Measurements from ENCODE around the gene RPUSD1.

RPUSD1 gene

DNA sequence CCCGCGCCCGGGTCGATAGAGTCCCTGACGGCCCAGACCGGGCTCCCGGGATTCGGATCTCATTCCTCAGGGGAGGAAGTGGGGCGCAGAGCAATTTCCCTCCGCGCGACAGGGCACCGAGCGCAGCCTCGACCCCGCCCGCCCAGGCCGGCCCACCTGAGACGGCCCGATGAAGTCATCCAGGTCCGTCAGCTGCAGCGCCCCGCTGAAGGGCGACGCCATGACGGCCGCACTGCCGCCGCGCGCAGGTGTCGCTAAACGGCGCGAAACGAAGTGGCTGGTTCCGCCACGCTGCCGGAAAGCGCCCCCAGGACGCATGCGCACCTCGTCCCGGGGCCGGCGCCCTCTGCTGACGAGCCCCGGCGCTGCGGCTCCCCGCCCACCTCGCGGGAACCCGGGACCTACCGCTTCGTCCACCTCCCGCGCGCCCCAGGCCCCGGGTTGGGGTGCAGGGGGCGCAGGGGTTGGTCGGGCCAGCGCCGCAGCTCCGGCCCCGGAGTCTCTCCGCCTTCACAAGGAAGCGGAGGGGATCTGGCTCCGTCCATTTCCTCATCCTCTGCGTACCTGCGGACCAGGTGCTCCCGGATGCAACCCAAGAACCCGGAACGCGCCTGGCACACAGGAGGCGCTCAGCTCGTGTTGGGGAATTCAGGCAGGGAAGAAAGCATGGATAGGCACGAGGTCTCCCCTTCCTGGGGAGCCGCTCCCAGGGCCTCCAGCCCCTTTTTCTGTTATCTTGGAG is 47.2 kb downstream of the RPUSD1 start, which contains the start of gene CIAO3:
Gene CIAO3, minus strand, starts transcription at position 234 of the 742 bp plus-strand sequence. Its CDS starts 12 bp downstream, at position 222.
- DNase-seq (ENCODE audit: low read depth in 2 of 2), result peak; percentile 90 to 93
- H3K4me3 ChIP-seq (replicated peaks in 1 of 2; ENCODE audit: low read depth in 2 of 2, low read length in 2 of 2), result peak within 1 kb of the TSS; percentile 86 to 87
- TF ChIP-seq, protein P1, sequence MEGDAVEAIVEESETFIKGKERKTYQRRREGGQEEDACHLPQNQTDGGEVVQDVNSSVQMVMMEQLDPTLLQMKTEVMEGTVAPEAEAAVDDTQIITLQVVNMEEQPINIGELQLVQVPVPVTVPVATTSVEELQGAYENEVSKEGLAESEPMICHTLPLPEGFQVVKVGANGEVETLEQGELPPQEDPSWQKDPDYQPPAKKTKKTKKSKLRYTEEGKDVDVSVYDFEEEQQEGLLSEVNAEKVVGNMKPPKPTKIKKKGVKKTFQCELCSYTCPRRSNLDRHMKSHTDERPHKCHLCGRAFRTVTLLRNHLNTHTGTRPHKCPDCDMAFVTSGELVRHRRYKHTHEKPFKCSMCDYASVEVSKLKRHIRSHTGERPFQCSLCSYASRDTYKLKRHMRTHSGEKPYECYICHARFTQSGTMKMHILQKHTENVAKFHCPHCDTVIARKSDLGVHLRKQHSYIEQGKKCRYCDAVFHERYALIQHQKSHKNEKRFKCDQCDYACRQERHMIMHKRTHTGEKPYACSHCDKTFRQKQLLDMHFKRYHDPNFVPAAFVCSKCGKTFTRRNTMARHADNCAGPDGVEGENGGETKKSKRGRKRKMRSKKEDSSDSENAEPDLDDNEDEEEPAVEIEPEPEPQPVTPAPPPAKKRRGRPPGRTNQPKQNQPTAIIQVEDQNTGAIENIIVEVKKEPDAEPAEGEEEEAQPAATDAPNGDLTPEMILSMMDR (IDR thresholded peaks at IDR 0.05; ENCODE audit: low read depth, low read length), result peak; percentile 26

DNA sequence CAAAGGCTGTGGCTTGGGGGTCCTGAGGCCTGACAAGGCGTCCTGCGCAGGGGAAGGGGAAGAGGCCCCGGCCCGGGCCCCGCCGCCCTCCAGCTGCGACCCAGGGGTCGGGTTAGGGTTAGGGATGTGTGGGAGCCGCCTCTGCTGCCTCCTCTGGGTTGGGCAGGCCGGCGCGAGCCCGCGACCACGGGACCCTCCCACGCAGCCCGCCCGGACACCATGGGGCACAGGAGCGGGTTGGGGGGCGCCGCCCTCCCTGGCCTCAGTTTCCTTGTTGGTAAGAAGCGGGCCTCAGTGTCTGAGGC is 47.8 kb downstream of the RPUSD1 start:
- no peak for DNase-seq (ENCODE audit: low read depth in 2 of 2)
- TF ChIP-seq, protein P1 (IDR thresholded peaks at IDR 0.05; ENCODE audit: low read depth, low read length), result no peak
- peak overlapping the region; percentile 86 to 87 for H3K4me3 ChIP-seq (replicated peaks in 1 of 2; ENCODE audit: low read depth in 2 of 2, low read length in 2 of 2)

DNA sequence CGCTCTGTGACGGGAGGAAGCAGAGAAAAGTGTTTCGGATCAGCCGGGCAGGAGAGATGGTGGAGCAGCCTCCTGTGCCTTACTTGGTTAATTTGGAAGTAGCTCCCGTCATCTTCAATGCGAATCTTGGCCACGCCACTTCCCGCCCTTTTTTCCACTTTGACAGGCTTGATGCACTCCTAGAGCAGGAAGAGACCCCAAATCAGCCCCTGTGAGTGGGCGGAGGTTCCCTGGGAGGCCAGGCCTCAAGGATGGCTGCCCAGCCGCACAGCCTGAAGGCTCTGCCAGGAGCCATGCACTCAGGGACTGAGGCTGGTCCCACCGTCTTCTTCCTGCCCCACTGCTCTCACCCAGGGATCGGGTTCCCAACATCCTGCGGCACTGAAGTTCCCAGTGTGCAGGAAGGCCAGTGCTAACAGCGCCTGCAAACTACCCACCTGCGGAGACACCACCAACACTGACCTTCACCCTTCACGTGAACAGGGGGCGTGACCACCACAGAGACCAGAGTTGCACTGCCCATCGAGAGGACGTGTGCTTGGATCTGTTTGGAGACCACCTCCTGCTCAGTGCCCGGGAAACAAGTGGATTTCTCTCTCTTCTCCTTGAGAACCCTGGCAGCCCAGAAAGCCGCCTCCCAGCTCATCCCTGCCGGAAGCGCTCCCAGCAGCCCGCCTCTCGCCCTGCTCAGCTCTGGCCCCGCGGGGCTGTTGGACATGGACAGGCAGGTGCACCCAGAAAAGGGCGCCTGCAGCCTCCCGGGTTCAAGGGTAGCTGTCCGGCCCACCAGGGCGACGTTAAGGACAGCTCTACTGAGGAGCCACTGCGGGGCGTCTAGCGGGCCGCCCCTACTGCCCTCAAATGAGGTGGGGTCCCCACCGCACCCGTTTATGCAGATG is 48.4 kb downstream of the RPUSD1 start:
- no peak for DNase-seq (ENCODE audit: low read depth in 2 of 2)
- TF ChIP-seq, protein P1 (IDR thresholded peaks at IDR 0.05; ENCODE audit: low read depth, low read length), result no peak
- H3K4me3 ChIP-seq (replicated peaks in 1 of 2; ENCODE audit: low read depth in 2 of 2, low read length in 2 of 2), result peak overlapping the region; percentile 86 to 87

DNA sequence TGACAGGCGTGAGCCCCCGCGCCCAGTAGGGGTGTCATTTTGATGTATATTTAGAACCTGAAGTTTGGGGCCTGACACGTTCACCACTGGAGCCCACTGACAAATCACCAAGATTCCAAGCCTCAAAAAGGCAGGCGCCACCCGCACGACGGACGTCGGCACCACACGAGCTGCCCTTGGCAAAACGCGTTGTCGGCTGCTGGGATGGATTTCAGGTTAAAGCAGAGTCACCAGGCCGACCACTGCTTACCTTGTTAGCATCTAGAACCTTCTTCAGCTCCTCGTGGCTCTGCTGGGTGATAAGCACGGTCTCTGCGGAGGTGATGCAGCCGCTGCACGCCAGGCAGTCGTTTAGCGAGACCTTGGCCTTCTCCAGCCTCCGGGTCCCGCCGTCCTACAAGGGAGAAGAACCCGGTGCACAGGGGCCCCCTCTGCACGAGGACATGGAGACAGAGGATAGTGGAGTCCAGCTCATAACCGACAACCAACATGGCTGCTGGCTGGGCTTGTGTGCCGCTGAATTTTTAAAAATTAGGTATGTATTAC is 51.2 kb downstream of the RPUSD1 start:
- H3K4me3 ChIP-seq (replicated peaks in 1 of 2; ENCODE audit: low read depth in 2 of 2, low read length in 2 of 2), result no peak overlapping the region
- no peak for DNase-seq (ENCODE audit: low read depth in 2 of 2)
- TF ChIP-seq, protein P1 (IDR thresholded peaks at IDR 0.05; ENCODE audit: low read depth, low read length), result no peak

DNA sequence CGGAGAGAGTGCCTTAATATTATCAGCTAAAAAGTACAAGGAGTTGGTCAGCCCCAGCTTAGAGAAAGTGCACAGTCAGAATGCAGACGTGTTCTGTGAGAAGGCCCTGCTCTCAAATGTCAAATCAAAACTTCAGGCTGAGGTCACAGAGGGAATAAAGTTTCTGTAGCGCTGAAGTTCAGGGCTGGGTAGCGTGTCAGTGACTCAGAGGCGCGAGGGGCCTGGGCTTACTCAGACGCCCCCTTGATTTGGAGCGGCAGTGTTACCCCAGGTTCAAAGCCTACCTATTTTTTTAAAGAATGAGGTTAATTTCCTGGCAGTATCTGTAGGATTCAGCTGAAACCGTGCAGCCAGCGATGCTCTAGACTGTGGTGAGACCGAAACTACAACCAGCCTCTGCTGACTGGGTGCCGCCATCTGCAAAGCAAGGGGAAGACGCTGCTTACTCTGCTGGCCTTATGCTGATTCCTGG is 52.2 kb downstream of the RPUSD1 start:
- H3K4me3 ChIP-seq (replicated peaks in 1 of 2; ENCODE audit: low read depth in 2 of 2, low read length in 2 of 2), result no peak overlapping the region
- TF ChIP-seq, protein P1 (IDR thresholded peaks at IDR 0.05; ENCODE audit: low read depth, low read length), result no peak
- DNase-seq (ENCODE audit: low read depth in 2 of 2), result no peak

DNA sequence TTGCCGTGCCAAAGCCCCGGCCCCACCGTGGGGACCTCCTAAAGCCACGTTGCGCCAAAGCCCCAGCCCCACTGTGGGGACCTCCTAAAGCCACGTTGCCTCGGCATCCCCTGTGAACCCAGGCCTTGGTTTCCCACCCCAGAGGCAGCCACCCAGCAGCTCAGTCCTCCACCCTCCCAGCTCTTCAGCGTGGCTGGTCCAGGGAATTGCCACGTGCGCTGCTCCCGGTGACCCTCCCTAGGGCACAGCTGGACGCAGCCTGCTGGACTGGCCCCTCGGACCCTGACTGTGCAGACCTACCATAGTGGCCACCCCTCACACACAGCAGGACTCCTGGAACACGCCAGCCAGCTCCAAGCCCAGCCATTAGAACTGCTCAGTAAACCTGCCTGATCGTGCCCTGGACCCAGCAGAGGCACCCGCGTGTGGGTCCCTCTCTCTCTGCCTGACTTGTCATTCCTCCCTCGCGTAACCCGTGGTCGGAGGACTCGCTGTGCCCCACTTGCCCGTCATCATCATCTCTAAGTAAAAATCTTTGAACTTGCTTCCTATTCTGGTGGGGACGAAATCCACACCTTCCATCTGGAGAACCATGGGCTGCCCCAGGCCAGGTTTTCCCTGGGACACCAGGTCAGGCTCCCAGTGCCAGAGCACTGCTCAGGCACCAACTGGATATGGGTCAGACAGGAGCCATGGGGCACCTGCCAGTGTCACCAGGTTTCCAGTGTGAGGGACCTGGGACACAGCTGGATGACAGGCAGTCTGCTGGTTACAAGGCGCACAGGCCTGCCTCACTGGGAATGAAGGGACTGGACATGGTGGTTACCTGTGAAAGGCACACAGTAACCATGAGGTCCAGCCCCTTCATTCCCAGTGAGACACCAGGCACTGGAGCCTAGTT is 53.0 kb downstream of the RPUSD1 start:
- H3K4me3 ChIP-seq (replicated peaks in 1 of 2; ENCODE audit: low read depth in 2 of 2, low read length in 2 of 2), result no peak overlapping the region
- TF ChIP-seq, protein P1 (IDR thresholded peaks at IDR 0.05; ENCODE audit: low read depth, low read length), result no peak
- no peak for DNase-seq (ENCODE audit: low read depth in 2 of 2)
